Effector memory CD4-positive, alpha-beta T cell (primary cell): Measurements from ENCODE around the gene TYMS.

Source experiments
- DNase-seq, 3 donors: peaks; one replicate each; pipeline ENCODE4 v3.0.0-alpha.2; 2020
- H3K27ac ChIP-seq: 2 replicates; pipeline ENCODE4 v1.7.0; 2013; ENCODE audit warnings: mild to moderate bottlenecking, low read length, moderate library complexity; ENCODE audit not compliant: insufficient read depth, poor library complexity, severe bottlenecking
- H3K27me3 ChIP-seq: replicated peaks from 2 replicates; pipeline ENCODE4 v1.7.0; 2013; ENCODE audit warnings: mild to moderate bottlenecking, low read length; ENCODE audit not compliant: insufficient read depth, control insufficient read depth, poor library complexity, severe bottlenecking
- H3K36me3 ChIP-seq: 2 replicates; pipeline ENCODE4 v1.7.0; 2013; ENCODE audit warnings: mild to moderate bottlenecking, low read length, moderate library complexity; ENCODE audit not compliant: control insufficient read depth, insufficient read depth
- H3K4me1 ChIP-seq: 2 replicates; pipeline ENCODE4 v1.7.0; 2013; ENCODE audit warnings: low read length, mild to moderate bottlenecking; ENCODE audit not compliant: control insufficient read depth, insufficient read depth, poor library complexity, severe bottlenecking
- H3K4me3 ChIP-seq: 2 replicates; pipeline ENCODE4 v1.7.0; 2013; ENCODE audit warnings: low read length, low read depth, mild to moderate bottlenecking; ENCODE audit not compliant: insufficient read depth, poor library complexity, severe bottlenecking
- H3K9me3 ChIP-seq: 2 replicates; pipeline ENCODE4 v1.7.0; 2013; ENCODE audit warnings: mild to moderate bottlenecking, low read length, moderate library complexity; ENCODE audit not compliant: control insufficient read depth

TYMS gene

DNA sequence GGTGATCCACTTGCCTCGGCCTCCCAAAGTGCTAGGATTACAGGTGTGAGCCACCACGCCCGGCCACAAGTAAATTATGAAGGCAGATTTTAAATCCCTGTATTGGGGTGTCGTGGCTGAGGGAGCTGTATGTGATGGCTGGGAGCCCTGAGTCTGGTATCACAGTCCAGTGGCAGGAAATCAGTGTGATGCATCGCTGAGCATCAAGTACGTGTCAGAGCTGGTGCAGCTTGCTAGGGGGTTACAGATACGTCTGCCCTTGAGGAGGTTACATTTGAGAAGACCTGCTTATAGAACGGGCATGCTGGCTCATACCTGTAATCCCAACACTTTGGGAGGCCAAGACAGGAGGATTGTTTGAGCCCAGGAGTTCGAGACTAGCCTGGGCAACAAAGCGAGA is 50.6 kb downstream of the TYMS start:
- H3K27me3 ChIP-seq = no peaks in the 10 kb centered on the region
- no peak overlapping the region for H3K27ac ChIP-seq
- no peak overlapping the region for H3K4me3 ChIP-seq
- DNase-seq = no peak
- H3K4me1 ChIP-seq = peaks cover 5% of the 10 kb centered on the region
- peaks cover 16% of the 10 kb centered on the region for H3K36me3 ChIP-seq
- no peaks in the 10 kb centered on the region for H3K9me3 ChIP-seq

GRCh38 chr18:709771-710170 is 52.3 kb downstream of the TYMS start:
- no peak for DNase-seq
- no peak overlapping the region for H3K27ac ChIP-seq
- H3K4me1 ChIP-seq = peaks cover 5% of the 10 kb centered on the region
- no peaks in the 10 kb centered on the region for H3K27me3 ChIP-seq
- no peaks in the 10 kb centered on the region for H3K9me3 ChIP-seq
- peaks cover 11% of the 10 kb centered on the region for H3K36me3 ChIP-seq
- H3K4me3 ChIP-seq = no peak overlapping the region

DNA sequence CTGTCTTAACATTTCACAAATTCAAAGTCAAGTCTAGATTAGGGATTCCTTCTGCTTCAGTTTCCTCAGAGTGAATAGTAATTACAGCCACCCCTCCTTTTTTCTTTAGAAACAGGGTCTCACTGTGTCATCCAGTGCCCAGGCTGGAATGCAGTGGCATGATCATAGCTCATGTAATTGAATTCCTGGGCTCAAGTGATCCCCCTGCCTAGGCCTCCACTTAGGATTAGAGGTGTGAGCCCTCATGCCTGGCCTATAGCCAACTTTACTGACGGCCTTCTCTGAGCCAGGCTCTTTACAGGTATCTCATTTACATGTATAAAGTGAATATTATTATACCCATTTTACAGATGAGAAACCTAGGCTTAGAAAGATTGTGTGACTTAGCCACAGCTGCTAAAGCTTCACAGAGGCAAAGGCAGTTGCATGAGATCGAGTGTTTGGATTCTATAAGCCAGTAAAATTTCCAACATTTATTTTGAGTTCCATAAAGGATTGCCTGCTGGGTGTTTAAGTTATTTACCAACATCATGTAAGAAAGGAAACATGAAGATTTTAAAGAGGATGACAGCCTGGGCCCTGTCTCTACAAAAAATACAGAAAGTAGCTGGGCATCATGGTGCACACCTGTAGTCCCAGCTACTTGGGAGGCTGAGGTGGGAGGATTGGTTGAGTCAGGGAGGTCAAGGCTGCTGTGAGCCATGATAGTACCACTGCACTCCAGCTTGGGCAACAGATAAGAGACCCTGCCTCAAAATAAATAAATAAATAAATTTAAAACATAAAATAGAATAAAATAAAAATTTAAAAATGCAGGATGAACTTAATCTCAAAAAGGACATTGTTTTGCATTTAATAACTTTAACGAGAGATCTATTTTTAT is 53.2 kb downstream of the TYMS start:
- H3K4me3 ChIP-seq = peak overlapping the region; percentile 73
- no peaks in the 10 kb centered on the region for H3K27me3 ChIP-seq
- DNase-seq = no peak
- H3K27ac ChIP-seq = peak overlapping the region; percentile 52
- peaks cover 11% of the 10 kb centered on the region for H3K36me3 ChIP-seq
- no peaks in the 10 kb centered on the region for H3K9me3 ChIP-seq
- peaks cover 5% of the 10 kb centered on the region for H3K4me1 ChIP-seq

DNA sequence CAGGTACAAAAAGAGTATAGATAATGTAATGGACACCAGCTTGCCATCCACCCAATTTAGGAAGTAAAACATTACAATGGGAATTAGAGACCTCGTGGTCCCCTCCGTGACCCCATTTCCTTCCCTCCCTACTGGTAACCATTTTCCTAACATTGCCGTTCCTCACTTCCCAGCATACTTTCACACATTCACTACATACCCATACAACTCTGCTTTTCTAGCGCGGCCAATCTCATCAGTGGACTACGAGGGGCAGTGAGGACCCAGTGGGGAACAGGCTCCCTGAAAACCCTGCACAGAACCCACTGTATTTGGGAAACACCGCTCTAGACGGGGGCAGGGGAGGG is 53.8 kb downstream of the TYMS start:
- Histone ChIP-seq H3K4me1 (peaks cover 5% of the 10 kb centered on the region), H3K9me3 (no peaks in the 10 kb centered on the region), H3K36me3 (peaks cover 11% of the 10 kb centered on the region), H3K27me3 (no peaks in the 10 kb centered on the region), H3K4me3 (peak overlapping the region; percentile 73), H3K27ac (peak overlapping the region; percentile 52)
- DNase-seq = no peak

DNA sequence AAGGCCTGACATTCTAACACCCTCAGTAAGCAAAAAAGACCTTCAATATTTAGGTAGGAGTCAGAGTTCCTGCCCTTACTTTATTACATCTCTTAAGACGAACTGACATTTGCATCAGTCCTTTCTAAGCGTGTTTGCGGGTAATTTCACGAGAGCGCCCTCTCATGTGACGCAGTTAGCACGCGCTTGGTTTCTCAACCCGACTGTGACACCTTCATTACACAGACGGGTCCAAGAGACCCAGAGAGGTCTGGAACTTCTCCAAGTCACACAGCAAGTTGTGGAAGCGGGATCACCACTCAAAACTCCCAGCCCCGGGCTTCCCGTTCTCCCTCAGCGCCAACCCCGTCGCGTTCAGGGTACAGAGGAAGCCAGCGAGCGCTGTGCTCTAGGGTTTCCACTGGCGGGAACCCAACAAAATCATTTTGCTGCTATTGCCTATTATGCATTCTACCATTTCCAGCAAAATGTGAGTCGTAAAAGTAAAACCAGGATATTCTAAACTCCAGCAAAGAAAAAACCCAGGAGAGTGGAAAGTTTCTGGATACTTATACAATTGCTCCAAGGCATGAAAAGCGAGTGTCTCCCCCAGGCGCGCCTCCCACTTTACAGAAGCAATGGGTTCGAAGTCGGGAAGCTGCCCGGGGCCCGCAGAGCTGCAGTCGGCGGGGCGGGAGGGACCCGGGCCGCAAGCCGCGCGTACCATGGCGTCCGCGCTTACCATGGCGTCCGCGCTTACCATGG is 54.4 kb downstream of the TYMS start:
- Histone ChIP-seq H3K4me1 (peaks cover 5% of the 10 kb centered on the region), H3K9me3 (no peaks in the 10 kb centered on the region), H3K27ac (peak overlapping the region; percentile 73), H3K4me3 (peak overlapping the region; percentile 73), H3K36me3 (peaks cover 11% of the 10 kb centered on the region), H3K27me3 (no peaks in the 10 kb centered on the region)
- DNase-seq = peak; percentile 41 to 55 (median 49)

DNA sequence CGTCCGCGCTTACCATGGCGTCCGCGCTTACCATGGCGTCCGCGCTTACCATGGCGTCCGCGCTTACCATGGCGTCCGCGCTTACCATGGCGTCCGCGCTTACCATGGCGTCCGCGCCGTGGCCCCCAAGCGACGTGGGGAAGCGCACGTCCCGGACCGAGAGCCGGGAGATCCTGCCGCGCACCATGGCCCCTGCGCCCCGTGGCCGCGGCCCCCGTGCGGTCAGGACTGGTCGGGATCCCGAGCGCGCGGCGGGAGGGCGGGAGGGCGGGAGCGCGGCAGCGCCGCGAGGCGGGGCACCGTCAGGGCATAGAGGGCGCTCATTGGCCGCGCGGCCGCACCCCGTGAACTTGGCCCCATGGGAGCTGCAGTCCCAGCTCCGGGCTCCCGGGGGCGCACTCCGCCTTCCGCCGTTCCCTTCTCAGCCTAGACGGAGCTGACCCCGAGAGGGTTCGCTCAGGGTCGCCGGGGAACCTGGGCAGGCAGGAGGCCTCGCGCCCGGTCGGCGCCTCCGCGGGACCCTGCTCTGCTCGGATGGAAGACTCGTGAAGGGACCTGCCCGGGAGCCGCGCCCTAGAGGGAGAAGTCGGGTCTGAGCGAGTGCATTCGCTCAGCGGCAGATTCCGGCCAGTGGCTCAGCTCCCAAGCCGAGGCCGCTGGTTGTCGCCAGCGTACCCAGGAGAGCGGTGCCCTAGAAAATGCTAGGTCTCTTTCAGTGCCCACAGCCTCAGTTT is 55.1 kb downstream of the TYMS start, which contains the start of gene ENOSF1:
TSS of gene ENOSF1 (minus strand) at position 230 of the 734 bp plus-strand sequence. CDS start at position 187, 43 bp downstream.
- H3K4me3 ChIP-seq = peak within 1 kb of the TSS; percentile 73
- H3K9me3 ChIP-seq = no peaks in the 10 kb centered on the region
- H3K36me3 ChIP-seq = peaks cover 11% of the 10 kb centered on the region
- peaks cover 5% of the 10 kb centered on the region for H3K4me1 ChIP-seq
- DNase-seq = peak; percentile 50 to 70 (median 59)
- H3K27me3 ChIP-seq = no peaks in the 10 kb centered on the region
- H3K27ac ChIP-seq = peak within 1 kb of the TSS; percentile 73

DNA sequence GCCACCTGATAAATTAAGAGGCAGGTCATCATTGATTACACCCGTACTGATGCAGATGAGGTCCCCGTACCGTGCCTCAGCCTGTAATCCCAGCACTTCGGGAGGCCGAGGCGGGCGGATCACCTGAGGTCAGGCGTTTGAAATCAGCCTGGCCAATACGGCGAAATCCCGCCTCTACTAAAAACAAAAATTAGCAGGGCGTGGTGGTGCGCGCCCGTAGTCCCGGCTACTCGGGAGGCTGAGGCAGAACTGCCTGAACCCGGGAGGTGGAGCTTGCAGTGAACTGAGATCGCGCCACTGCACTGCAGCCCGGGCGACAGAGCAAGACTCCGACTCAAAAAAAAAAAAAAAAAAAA is 55.7 kb downstream of the TYMS start:
- Histone ChIP-seq H3K4me1 (peaks cover 5% of the 10 kb centered on the region), H3K27me3 (no peaks in the 10 kb centered on the region), H3K27ac (no peak overlapping the region), H3K9me3 (no peaks in the 10 kb centered on the region), H3K36me3 (peaks cover 9% of the 10 kb centered on the region), H3K4me3 (peak overlapping the region; percentile 73)
- DNase-seq = peak in 1 of 3 donors; percentile 2

DNA sequence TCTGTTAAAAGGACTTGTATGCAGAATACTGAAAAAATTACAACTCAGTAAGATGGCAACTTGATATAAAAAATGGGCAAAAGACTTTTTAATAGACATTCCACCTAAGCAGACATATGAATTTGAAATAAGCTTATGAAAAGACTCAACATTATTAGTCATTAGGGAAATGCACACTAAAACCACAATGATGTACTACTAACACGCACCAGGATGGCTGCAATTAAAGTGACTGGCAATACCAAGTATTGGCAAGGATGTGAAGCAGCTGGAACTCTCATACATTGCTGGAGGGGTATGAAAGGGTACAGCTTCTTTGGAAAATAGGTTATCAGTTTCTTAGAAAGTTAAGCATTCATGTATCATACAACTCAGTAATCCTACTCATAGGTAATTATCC is 58.2 kb downstream of the TYMS start:
- peaks cover 5% of the 10 kb centered on the region for H3K4me1 ChIP-seq
- no peaks in the 10 kb centered on the region for H3K36me3 ChIP-seq
- H3K4me3 ChIP-seq = no peak overlapping the region
- no peak for DNase-seq
- no peaks in the 10 kb centered on the region for H3K27me3 ChIP-seq
- no peak overlapping the region for H3K27ac ChIP-seq
- H3K9me3 ChIP-seq = no peaks in the 10 kb centered on the region

GRCh38 chr18:717003-717402 is 59.5 kb downstream of the TYMS start:
- Histone ChIP-seq H3K27ac (no peak overlapping the region), H3K9me3 (no peaks in the 10 kb centered on the region), H3K27me3 (no peaks in the 10 kb centered on the region), H3K4me3 (no peak overlapping the region), H3K4me1 (no peaks in the 10 kb centered on the region), H3K36me3 (no peaks in the 10 kb centered on the region)
- DNase-seq = no peak
